ENCODE results near the gene CRHBP.

DNA sequence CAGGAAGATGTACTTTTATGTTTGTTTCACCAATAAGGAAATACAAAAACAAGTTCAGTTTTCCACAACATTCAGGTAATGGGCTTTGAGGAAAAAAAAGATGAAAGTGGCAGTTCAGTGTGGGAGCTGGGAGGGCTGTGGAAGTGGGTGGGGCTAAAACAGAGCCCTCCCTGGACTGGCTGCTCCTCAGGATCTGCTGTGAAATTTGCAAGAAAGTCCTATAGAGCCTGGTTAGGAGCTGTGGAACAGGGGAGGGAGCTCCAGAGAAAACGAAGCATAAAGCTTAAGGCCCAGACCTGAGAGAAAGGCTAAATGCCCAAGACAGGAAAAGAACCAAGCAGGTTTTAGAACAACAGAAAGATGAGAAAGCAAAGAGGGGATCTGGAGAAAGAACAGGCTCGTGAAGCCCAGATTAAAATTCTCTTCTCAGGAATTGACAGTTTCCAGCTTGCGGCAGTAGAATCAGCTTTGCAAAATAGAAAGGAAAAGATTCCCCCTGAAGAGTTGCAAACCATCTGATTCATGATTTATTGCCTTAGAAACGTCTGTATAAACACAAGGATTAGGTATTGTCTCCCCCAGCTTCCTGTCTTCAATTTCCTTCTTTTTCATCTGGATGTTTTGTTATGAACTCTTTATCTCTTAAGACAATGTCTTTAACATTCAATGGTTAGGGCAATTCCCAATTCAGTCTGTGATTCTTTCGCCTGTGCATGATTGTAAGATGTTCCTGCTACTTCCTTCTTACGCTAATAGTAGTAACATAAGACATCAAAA is 26.3 kb upstream of the CRHBP start:
- TF ChIP-seq EZH2 (IDR thresholded peaks at IDR 0.05) (no peak), POLR2AphosphoS5 (IDR thresholded peaks at IDR 0.05; ENCODE audit: borderline replicate concordance, low read depth, low read length) (no peak), FOXP2 (optimal IDR thresholded peaks at IDR 0.05; ENCODE audit: control extremely low read depth, extremely low read length, insufficient read depth) (no peak)

All from SK-N-MC (cell line).